Measurements from ENCODE around the gene TTC28.

GRCh38 chr22:28128827-28129226, 550.8 kb downstream of the TTC28 start:
- TF ChIP-seq SMC3 (conservative IDR thresholded peaks at IDR 0.05; ENCODE audit: poor library complexity) (no peak), EZH2 (IDR thresholded peaks at IDR 0.05; ENCODE audit: borderline replicate concordance, insufficient read depth, low read length, poor library complexity, severe bottlenecking) (no peak), EP300 (conservative IDR thresholded peaks at IDR 0.05; ENCODE audit: poor library complexity, severe bottlenecking) (no peak), CTCF (IDR thresholded peaks at IDR 0.05; ENCODE audit: poor library complexity, severe bottlenecking) (no peak), RAD21 (conservative IDR thresholded peaks at IDR 0.05) (no peak), POLR2AphosphoS5 (IDR thresholded peaks at IDR 0.05) (no peak), MXI1 (conservative IDR thresholded peaks at IDR 0.05; ENCODE audit: poor library complexity, severe bottlenecking) (no peak)

Measured in neural cell (in vitro differentiated cells).